GM18858 (cell line): Measurements from ENCODE around the gene SUPT3H.

ENCODE experiments used
- ATAC-seq: cut with Tn5 transposase; IDR thresholded peaks from one replicate; pipeline ENCODE4 v1.9.1; 2021; ENCODE audit not compliant: unreplicated experiment

SUPT3H gene

DNA sequence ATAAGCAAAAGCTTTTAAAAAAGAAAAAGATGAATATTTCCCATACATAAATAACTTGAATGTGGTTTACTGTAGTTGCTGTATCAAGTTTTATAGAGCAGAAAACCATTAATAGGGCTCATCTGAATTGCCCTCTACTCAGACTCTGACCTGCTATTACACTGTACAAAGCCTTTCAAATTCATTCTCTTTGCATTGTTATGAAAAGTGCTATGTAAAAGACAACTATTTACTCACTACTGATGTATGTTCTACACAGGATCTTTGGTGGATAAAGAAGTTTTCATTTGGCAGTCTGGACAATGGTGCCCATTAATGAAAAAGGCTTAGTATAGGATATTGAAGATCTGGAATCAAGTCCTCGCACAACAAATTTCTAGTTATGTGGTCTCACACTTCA lies 248.7 kb downstream of the SUPT3H start:
- no peak for ATAC-seq

DNA sequence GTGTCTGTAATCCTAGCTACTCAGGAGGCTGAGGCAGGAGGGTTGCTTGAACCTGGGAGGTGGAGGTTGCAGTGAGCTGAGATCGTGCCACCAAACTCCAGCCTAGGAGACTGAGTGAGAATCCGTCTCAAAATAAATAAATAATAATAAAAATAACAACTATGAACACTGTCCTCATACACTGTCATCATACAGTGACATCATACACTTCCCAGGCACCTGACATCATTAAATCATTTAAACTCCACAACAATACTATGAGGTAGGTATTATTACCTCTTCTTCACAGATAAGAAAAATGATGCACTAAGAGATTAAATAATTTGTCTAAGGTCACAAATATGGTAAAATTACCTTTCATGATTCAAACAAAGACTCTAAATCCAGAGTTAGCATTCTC lies 250.5 kb downstream of the SUPT3H start:
- ATAC-seq: no peak

DNA sequence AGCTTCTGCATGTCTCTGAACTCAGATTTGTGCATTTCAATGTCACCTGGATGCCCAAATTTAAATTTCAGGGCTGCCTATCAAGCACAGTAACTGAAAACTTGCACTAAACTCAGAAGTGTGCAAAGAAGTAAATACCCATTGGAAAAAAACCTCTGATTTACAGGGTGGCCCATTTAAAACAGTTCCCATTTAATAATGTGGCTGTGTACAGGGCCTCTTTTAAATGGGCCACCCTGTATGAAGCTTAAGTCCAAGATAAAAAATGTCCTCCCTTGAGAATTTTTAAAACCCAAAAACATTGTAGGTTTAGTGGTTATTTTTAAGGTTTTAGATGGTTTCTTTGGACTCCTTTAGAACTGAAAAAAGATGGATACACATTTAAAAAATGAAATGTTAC lies 251.7 kb downstream of the SUPT3H start:
- ATAC-seq: no peak

DNA sequence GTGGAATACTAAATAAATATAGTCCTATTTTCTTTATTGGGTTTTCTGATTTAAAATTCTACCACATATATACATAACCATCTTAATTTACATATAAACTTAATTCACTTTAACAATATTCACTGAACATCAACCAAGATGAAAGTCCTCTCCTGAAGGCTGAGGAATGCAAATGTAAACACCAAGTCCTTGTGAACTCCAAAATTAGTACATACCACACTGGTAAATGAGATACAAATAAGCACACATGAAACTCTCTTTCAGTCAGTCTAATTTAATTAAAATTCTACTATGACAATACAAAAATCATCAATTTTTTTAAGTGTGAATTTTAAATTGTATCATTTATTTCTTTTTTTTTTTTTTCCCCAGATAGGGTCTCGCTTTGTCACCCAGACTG lies 254.7 kb downstream of the SUPT3H start:
- no peak for ATAC-seq

DNA sequence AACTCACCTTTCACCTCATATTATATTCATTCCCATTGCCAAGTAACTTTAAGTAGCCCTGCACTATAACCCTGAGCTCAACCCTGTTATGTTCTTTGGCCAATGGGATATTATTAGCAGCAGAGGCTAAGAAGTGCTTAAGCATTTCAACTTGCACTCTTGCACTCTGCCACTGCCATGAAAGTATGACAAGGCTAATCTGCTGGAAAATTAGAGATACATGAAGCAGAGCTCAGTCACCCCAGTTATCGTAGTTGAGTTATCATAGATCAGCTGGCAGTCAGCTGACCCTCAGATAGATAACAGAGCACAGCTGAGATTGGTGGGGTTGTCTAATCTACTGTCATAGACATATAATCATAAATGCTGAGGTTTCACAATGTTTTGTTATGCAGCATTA lies 259.0 kb downstream of the SUPT3H start:
- ATAC-seq: no peak

DNA sequence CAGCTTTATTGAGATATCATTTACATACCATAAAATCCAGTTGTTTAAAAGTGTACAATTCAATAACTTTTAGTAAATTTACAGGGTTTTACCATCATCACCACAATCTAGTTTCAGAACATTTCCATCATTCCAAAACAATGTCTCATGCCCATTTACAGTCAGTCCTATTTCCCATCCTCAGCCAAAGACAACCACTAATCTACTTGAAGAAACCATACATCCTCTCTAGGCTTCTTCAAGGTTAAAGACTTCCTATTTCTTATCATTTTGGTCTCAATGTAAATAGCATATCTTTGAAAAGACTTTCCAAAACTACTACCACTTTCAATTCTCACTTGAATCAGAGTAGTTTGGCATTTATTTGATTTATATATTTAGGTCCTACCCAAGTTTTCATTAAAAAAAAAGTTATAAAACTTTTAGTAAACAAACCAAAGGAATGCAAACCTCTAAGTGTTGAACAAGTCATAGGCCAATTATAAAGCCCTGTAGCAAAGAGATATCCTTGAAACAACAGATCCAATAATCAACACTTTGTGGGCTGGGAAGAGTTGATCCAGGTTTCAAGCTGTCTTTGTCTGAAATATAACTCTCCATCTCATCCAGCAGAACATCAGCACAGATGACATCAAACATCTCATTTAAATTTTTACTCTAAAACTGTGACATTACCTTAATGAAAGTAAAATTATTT lies 260.9 kb downstream of the SUPT3H start:
- no peak for ATAC-seq

DNA sequence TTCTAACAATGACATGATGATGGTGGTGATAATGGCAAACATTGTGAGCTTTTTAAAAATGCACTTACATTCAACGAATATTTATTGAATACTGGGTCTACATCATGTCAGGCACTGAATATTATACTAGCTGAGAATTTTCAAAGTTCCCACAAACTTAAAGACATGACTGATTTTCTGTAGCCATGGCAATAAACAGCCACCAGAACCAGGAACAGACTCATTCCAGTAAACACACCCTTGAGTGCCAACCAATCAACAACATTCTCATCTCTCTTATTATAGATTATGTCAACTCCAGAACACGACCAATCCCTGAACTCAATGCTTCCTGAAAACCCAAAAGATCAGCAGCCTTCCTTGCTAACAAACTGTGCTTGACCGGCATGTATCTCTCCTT lies 262.0 kb downstream of the SUPT3H start:
- ATAC-seq: no peak

DNA sequence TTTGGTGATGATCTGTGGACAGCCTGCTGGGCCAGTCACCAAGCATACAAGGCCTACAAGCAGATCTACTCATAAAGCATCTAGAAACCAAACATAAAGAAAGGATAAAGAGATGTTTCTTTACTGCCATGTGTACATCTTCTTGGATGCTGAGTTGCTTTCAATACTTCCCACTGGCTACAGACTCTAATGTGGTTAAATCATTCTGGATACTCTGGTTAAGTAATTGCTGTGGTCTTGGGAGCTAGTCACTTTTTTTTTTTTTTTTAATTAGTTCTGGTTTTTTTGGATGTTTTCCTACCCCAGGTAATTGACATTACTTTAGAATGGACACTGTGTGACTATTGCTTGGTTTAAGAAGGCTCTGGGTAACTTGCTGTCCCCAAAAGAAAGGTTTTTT lies 265.0 kb downstream of the SUPT3H start:
- ATAC-seq: no peak

DNA sequence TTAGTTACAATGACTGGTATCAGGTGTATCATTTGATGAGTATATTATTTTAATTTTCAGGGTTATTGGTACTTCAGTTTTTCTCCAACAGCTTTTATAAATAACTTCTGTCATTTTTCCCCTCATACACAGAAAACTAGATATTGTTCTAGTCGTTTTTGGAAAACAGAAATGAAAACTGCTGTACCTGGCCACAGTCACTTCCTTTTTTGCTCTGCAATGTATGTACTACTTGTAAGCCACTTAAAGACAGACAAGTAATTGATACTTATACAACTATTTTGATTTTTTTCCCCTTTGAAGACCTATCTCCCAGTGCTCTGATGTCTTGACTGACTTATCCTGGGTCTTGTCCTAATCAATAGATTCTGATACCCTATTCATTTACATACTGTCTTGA lies 268.2 kb downstream of the SUPT3H start:
- no peak for ATAC-seq

DNA sequence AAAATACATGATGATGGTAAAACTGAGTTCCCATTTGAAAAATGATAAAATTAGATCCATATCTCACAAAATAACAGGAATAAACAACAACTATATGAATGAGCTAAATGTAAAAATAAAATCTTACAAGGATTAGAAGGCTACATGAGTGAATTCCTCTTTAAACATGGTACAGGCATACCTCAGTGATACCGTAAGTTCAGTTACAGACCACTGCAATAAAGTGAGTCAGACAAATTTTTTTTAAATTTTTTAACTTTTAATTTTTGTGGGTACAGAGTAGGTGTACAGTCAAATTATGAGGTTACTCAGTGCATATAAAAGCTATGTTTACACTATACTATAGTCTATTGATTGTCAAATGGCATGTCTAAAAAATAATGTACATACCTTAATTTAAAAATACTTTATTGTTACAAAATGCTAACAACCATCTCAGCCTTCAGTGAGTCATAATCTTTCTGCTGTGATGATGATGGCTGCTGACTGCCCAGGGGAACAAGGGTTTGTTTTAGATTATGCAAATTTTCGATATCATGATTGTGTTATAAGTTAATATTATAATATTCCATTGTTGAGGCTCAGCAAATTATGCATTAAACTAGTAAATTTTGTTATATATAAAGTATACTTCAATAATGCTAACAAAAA lies 272.4 kb downstream of the SUPT3H start:
- no peak for ATAC-seq

DNA sequence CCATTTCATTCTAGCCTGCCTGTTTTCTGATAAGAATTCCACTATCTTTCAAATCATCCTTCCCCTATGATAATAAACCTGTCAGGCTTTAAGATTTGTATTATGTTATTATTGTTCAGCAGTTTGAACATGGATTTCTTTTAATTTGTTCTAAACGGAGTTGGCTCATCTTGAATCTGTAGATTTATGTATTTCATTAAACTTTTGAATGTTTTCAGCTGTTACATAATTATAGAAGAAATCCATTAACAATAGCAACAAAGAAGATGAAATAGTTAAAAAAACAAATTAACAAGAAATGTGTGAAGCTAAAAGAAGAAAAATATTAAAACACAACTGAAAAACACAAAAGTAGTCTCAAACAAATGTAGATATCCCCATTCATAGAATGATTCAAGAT lies 273.3 kb downstream of the SUPT3H start:
- ATAC-seq: no peak

DNA sequence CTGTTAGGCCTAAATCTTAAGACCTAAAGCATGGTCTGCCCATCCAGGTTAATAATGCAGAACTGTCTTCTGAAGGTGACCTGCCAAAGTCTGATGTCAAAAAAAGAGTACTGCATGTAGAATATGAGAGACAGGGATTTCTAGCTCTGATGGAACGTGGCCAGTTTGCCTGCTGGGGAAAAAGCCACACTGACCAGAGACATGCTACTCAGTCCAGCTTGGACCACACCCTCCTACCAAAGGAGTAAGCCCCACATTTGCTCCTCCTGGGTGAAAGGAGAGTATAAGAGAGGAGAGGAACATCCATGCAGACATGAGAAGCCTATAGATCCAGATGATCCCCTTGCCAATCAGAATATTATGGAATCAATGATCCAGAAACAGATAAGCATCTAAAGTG lies 279.5 kb downstream of the SUPT3H start:
- ATAC-seq: no peak

DNA sequence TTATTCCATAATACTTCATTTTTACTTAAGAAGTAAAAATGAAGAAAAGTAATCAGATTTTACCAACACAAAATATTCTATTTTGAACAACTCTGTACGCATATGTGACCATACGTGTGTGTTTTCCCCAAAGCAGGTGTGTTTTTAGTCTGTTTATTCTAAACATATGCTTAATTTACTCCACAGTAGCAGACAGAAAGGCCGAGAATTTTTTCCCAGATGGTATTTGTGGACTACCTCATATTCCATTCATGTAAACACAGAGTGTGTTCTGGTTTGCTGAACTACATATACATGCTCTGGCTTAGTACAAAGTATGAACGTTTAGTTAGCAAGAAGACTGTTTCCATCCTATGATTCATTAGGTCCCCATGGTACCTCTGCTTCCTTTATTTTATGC lies 282.9 kb downstream of the SUPT3H start:
- no peak for ATAC-seq

DNA sequence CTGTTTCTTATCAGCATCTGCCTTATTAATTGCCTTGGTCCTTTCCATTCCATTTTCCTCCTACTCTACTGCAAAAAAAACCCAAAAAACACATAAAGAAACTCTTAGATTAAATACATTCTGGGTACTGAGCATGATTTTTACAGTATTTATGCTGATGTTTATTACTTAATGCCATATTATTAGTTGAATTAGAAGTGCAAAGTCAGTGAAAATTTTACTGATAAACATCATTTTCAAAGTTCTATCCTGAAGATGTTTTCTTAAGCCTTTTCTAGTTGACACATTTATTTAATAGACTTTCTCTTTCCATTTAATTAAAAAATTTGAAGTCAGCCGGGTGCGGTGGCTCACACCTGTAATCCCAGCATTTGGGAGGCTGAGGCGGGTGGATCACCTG lies 285.6 kb downstream of the SUPT3H start:
- no peak for ATAC-seq

DNA sequence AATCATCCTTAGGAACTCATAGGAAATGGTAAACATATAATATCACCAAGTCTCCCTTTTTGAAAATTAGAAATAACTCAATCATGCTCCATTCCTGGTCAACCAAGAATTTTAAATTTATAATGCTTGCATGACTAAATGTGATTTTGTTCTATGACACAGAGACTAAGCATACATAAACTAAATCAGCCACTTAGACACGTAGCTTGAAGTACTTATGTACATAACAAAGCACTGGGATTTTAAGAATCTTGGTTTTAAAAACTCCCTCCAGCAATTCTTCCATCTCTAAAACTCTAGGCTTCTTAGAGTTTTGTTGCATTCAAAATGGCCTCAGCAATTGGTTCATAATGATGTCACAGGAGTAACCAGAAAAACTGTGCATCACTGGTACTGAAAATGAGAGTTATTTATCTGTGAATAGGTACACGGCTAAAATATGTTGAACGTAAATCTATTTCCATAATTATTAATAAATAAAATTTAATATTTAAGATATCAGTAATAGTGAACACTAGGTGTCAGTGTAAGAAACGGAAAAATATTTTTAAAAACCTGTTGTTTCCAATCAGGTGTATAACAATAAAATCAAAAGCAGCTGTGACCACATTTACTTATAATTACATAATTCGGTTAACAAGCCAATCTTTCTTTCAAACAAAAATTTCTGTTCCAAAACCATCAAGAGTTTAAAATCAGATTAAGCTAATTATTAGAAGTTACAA lies 291.2 kb downstream of the SUPT3H start:
- no peak for ATAC-seq

DNA sequence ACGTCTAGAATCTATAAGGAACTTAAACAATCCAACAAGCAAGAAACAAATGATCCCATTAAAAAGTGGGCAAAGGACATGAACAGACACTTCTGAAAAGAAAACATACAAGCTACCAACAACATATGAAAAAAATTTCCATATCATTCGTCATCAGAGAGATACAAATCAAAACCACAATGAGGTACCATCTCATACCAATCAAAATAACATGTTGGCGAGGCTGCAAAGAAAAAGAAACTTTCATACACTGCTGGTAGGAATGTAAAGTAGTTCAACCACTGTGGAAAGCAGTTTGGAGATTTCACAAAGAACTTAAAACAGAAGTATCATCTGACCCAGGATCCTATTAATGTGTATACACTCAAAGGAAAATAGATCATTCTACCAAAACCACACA lies 293.5 kb downstream of the SUPT3H start:
- no peak for ATAC-seq

DNA sequence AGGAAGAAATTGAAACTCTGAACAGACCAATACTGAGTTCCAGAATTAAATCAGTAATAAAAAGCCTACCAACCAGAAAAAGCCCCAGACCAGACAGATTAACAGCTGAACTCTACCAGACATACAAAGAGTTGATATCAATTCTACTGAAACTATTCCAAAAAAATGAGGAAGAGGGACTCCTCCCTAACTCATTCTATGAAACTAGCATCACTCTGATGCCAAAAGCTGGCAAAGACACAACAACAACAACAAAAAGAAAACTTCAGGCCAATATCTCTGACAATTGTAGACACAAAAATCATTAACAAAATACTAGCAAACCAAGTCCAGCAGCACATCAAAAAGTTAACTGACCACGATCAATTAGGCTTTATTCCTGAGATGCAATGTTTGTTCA lies 295.6 kb downstream of the SUPT3H start:
- no peak for ATAC-seq

DNA sequence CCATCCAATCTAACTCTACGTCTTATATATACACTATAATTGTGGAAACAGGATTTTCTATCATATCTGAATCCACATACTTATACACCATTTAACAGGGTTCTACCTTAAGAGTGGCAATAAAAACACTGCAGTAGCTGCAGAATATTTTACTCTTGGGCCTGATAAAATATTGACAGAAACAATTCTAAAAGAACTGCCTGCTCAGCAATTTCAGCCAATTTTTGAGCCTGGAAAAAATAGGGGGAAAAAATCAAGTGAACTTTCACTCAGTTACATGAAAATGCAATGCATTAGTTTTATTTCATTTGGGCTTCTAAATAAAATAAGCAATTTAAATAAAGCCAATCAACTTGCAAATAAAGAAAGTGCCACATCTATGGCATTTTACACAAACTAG lies 296.1 kb downstream of the SUPT3H start:
- ATAC-seq: no peak

DNA sequence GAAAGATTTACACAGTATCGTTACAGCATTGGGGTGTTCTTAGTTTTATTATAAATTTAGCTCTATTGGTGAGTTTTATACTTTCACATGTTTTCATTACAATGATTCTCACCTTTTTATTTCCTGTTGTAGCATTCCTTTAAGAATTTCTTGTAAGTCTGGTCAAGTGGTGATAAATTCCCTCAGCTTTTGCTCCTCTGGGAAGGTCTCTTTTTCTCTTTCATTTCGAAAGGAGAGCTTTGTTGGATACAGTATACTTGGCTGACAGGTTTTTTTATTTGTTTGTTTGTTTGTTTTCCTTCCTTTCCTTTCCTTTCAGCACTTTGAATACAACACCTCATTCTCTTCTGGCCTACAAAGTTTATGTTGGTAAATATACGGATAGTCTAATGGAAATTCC lies 299.3 kb downstream of the SUPT3H start:
- no peak for ATAC-seq

DNA sequence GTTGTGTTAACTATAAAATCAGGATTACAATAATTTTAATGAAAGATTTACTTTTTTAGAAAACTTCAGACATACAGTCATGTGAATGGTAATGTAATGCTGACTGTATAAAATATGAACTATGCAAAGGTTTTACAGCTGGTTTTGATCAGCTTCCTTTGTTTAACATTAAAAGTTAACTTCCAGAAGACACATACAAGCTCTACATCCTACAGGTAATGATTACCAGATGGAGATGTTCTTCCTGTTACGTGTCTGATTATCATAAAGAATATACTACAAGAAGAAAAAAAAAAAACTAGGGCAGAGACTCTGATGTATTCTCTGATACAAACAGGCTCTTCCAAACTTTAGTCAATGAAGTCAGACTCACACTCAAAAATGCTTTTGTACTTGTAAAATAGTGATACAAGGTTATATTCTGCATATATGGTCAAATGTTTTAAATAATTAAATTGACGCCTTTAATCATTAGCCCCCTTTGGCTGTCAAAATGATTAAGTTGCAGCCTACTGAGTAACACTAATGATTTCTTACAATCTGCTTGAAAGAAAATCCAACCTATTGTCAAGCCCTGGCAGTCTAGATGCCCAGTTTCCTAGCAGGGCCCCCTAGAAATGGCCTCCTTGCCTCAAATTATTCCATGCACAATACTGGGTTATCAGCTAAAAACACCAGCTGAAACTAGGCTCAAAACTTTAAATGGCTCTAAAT lies 301.4 kb downstream of the SUPT3H start:
- no peak for ATAC-seq

DNA sequence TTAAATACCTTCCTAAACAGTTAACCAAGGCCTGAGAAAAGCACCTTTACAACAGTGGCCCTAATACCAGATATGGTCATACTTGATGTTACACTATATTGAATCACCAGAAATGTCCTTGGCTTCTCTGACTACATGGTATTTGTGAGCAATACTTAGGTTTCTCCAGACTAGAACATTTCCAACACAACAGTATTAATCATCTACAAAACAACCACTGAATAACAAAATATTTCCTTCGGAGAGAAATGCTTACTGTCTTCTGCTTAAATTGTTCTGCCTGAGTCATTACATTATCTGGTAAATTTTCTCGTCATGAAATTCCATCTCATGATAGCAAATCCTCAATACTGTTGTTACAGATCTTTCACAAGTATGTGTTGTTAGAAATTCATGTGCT lies 302.5 kb downstream of the SUPT3H start:
- ATAC-seq: no peak

DNA sequence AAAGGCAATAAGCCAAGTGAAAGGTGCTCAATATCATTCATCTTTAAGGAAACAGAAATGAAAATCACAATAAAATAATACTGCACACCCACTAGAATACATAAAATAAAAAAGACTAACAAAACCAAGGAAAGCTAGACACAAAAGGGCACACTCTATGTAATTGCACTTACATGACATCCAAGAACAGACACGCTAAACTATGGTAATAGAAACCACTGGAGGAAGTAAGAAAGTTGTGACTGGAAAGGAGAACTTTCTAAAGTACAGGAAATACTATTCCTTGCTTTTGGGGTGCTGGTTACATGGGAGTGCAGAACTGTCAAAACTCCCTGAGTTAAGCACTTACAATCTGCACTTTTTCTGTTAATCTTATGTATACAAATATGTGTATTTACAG lies 303.3 kb downstream of the SUPT3H start:
- no peak for ATAC-seq
